ENCODE data around the gene RAB4A. TPM values are rescaled to one million over a fixed set of nuclear protein-coding genes. Genes with fewer than 3 reads are reported as not detected.

Gene RAB4A
- total and polyA plus RNA-seq, 9 of the 15 experiments (the other 6 are each of a cell fraction or from before 2014, with no cell fraction given): 8.3 to 61.0 (median 26.7) TPM

- Histone ChIP-seq H3K4me2 (ENCODE audit: insufficient read depth, low read length) (no peak overlapping the region), H3K27me3 (ENCODE audit: control insufficient read depth in 2 of 2, insufficient read depth in 2 of 2, low read length in 2 of 2) (peaks cover 24 to 29% of the 10 kb centered on the region in 2 experiments), H3K79me2 (ENCODE audit: control insufficient read depth, insufficient read depth, low read length) (no peaks in the 10 kb centered on the region), H3K9ac (ENCODE audit: insufficient read depth in 1 of 2, low read depth in 2 of 2, low read length in 2 of 2) (no peak overlapping the region), H3K27ac (ENCODE audit: extremely low read depth, low read depth, low read length) (no peak overlapping the region), H3K9me3 (replicated peaks; ENCODE audit: control insufficient read depth, insufficient read depth, low read depth, low read length) (peaks cover 2% of the 10 kb centered on the region; the same call in 1 of the 2 replicates), H2AFZ (ENCODE audit: low read depth, low read length) (no peak overlapping the region), H3K4me3 (no peak overlapping the region), H3K9me1 (ENCODE audit: control insufficient read depth, insufficient read depth, low read length) (no peaks in the 10 kb centered on the region), H4K20me1 (replicated peaks; ENCODE audit: control insufficient read depth, insufficient read depth, low read length) (peaks cover 10% of the 10 kb centered on the region), H3K36me3 (ENCODE audit: control insufficient read depth, insufficient read depth, low read length) (no peaks in the 10 kb centered on the region), H3K4me1 (replicated peaks in 1 of 2; ENCODE audit: control insufficient read depth in 2 of 2, insufficient read depth in 2 of 2, low read length in 2 of 2) (peaks cover 0 to 6% of the 10 kb centered on the region in 2 experiments; a peak in 1 of 5 replicates)
- intact Hi-C loops (cut with micrococcal nuclease) (no loop called here), in situ Hi-C loops (cut with MboI) (loop anchor here (10.0 kb wide), 1 partner anchor 554 kb away; no protein-coding TSS in a partner anchor)
- ChIA-PET POLR2A (interaction anchor here (0.6 to 0.7 kb wide), 3 partner anchors 26 to 478 kb away, joined by 3 to 4 read pairs (median 3); no protein-coding TSS in a partner anchor), CTCF (ENCODE audit: low intra/inter-chr PET ratio) (no interaction called here)
- FAIRE-seq (no peak), DNase-seq (ENCODE audit: extremely low read depth in 1 of 4, low spot score in 3 of 4) (no peak), ATAC-seq (no peak)
- TF ChIP-seq TEAD1 (CRISPR knock-in tag; IDR thresholded peaks at IDR 0.05) (no peak), BMI1 (IDR thresholded peaks at IDR 0.05; ENCODE audit: low read length) (no peak), MAZ (CRISPR knock-in tag; conservative IDR thresholded peaks at IDR 0.05 in 1 of 2, IDR thresholded peaks at IDR 0.05 in 1 of 2) (no peak), MNT (conservative IDR thresholded peaks at IDR 0.05) (no peak), JUND (IDR thresholded peaks at IDR 0.05; ENCODE audit: borderline replicate concordance, low read depth, low read length) (no peak), JUND (tag; IDR thresholded peaks at IDR 0.05; ENCODE audit: borderline replicate concordance, low read depth, low read length) (no peak), SRSF7 (optimal IDR thresholded peaks at IDR 0.05; ENCODE audit: low read depth, low read length) (no peak), ADNP (tag; IDR thresholded peaks at IDR 0.05) (no peak), ZNF384 (IDR thresholded peaks at IDR 0.05; ENCODE audit: low read depth, low read length) (no peak), ZNF311 (CRISPR knock-in tag; IDR thresholded peaks at IDR 0.05) (no peak), ZBTB7A (IDR thresholded peaks at IDR 0.05; ENCODE audit: borderline replicate concordance, control insufficient read depth, low read depth, low read length) (no peak), ZNF584 (CRISPR knock-in tag; IDR thresholded peaks at IDR 0.05; ENCODE audit: low read depth) (no peak)
- no TSS peak for BruUV-seq (replicated peaks)
- 0% methylated on average over 6 of the region's 6 CpGs for WGBS (ENCODE audit: insufficient coverage, low coverage, missing lambda C conversion rate)
These were observed 32.1 kb upstream of the RAB4A start for GRCh38 chr1:229238674-229239415.
